ENCODE measurements around the gene PPP1R12C. TPM values are rescaled to one million over a fixed set of nuclear protein-coding genes. Genes with fewer than 3 reads are reported as not detected.

PPP1R12C gene
- total and polyA plus RNA-seq, 10 of the 15 experiments (the other 5 are each of a cell fraction or from before 2014, with no cell fraction given), result 1.4 to 84.7 (median 20.5) TPM

DNA sequence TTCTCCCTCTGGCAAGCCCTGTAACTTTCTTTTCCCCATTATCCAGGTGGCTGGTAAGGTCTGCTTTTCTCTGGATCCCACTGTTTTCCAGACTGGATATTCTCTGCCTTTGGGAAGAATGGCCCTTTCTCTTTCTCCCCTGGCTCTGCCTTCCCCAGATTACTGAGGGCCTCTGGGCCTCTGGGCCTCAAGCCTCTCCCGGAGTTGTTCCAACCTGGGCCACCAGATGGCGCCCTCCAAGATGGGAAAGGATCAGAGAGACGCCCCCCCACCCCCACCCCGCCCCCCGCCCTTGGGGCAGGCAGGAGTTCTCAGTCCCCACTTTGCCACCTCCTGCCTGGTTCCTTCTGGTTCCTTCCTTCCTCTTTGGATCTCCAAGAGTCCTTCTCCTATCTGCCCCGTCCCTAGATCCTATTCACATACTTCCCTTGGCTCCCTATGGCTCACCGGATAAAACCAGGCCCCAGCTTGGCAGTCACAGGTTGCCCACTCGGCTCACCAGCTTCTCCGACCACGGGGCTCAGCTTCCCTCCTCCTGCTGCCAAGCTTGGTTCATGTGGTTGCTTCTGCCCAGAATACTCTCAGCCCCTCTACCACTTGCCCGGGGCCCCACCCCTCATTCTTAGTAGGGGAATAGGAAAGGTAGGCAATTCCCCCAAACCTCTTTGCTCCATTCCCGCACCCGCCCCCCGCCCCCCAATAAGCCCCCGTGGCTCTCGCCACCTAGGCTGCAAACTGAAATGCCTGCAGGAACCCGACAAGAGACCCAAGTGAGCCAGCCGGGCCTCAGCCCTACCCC is 28.7 kb downstream of the PPP1R12C start (continued):
- TF ChIP-seq NFYA (IDR thresholded peaks at IDR 0.05; ENCODE audit: borderline replicate concordance, low read depth, low read length), result no peak

DNA sequence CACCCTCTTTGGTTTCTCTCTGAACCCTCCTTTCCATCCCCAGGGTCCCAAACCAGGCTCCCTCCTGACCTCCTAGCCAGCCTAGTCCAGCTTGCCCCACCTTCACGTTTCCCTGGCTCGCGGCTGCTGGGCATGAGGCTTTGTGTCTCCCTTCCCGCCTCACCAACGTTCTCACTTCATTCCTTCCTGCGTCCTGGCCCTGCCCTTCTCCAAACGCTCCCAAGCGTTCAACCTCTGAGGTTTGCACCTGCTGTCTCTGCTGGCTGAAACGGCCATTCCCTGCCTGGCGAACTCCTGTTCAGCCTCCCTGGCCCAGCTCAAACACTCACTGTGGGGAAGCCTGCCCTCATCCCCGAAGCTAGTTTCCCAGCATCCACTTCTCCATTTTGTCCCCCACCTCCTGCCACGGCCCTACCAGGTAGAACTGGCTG is 29.4 kb downstream of the PPP1R12C start:
- no peak overlapping the region for H3K4me2 ChIP-seq (ENCODE audit: control insufficient read depth, insufficient read depth)
- POLR2A ChIA-PET, result no interaction called here
- FAIRE-seq (no peak), DNase-seq (ENCODE audit: low read depth, low spot score) (no peak), ATAC-seq (no peak)
- no peak overlapping the region for H3K9ac ChIP-seq (ENCODE audit: control insufficient read depth, insufficient read depth, low read length)
- H3K79me2 ChIP-seq (ENCODE audit: control insufficient read depth, insufficient read depth, low read length), result no peaks in the 10 kb centered on the region
- no peak overlapping the region for H2AFZ ChIP-seq (ENCODE audit: control insufficient read depth, low read depth, low read length)
- SMC1A ChIA-PET (ENCODE audit: uncharacterized antibody, unreplicated experiment), result interaction anchor here (0.6 to 1.3 kb wide), 2 partner anchors 434 to 602 kb away, joined by 3 read pairs; no protein-coding TSS in a partner anchor
- intact Hi-C loops (cut with micrococcal nuclease; ENCODE audit: unreplicated experiment) (no loop called here), in situ Hi-C loops (cut with MboI) (no loop called here)
- no TSS peak for BruUV-seq (replicated peaks)
- H3K27ac ChIP-seq (ENCODE audit: control insufficient read depth, insufficient read depth), result no peak overlapping the region
- CTCF ChIA-PET, result interaction anchor here (0.6 to 3.2 kb wide), 16 partner anchors 11 to 718 kb away, joined by 3 to 18 read pairs (median 4); partner anchors contain the start of gene RDH13
- 0 out of 2 replicates have a peak, but pooled peaks cover 3% of the 10 kb centered on the region for H3K4me1 ChIP-seq (ENCODE audit: control insufficient read depth, insufficient read depth, low read length)
- no peaks in the 10 kb centered on the region for H3K9me3 ChIP-seq (replicated peaks; ENCODE audit: control insufficient read depth, insufficient read depth, low read length)
- RAD21 ChIA-PET (ENCODE audit: unreplicated experiment), result interaction anchor here (1.0 to 2.3 kb wide), 3 partner anchors 9 to 435 kb away, joined by 3 to 14 read pairs (median 3); no protein-coding TSS in a partner anchor
- 72% methylated on average over 12 of the region's 12 CpGs for WGBS (ENCODE audit: insufficient coverage, insufficient replicate concordance, low lambda C conversion rate, missing lambda C conversion rate)
- H4K20me1 ChIP-seq (ENCODE audit: control insufficient read depth, insufficient read depth), result no peaks in the 10 kb centered on the region
- no peak overlapping the region for H3K4me3 ChIP-seq
- peaks cover 0 to 7% of the 10 kb centered on the region in 2 experiments; a peak in 2 of 4 replicates for H3K27me3 ChIP-seq (replicated peaks in 1 of 2; ENCODE audit: control insufficient read depth in 2 of 2, insufficient read depth in 2 of 2, low read length in 1 of 2)
- no peaks in the 10 kb centered on the region; a peak in 2 of 4 replicates for H3K36me3 ChIP-seq (ENCODE audit: control insufficient read depth in 2 of 2, insufficient read depth in 2 of 2, low read length in 1 of 2)
- no peak for TF ChIP-seq CREB1 (IDR thresholded peaks at IDR 0.05; ENCODE audit: low read depth)
- TF ChIP-seq, protein P1, sequence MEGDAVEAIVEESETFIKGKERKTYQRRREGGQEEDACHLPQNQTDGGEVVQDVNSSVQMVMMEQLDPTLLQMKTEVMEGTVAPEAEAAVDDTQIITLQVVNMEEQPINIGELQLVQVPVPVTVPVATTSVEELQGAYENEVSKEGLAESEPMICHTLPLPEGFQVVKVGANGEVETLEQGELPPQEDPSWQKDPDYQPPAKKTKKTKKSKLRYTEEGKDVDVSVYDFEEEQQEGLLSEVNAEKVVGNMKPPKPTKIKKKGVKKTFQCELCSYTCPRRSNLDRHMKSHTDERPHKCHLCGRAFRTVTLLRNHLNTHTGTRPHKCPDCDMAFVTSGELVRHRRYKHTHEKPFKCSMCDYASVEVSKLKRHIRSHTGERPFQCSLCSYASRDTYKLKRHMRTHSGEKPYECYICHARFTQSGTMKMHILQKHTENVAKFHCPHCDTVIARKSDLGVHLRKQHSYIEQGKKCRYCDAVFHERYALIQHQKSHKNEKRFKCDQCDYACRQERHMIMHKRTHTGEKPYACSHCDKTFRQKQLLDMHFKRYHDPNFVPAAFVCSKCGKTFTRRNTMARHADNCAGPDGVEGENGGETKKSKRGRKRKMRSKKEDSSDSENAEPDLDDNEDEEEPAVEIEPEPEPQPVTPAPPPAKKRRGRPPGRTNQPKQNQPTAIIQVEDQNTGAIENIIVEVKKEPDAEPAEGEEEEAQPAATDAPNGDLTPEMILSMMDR (IDR thresholded peaks at IDR 0.05 in 2 of 3, conservative IDR thresholded peaks at IDR 0.05 in 1 of 3; ENCODE audit: control insufficient read depth in 2 of 3, extremely low read depth in 1 of 3, insufficient read depth in 1 of 3, low read depth in 3 of 3, low read length in 3 of 3), result no peak
- no peak for TF ChIP-seq EP300 (IDR thresholded peaks at IDR 0.05; ENCODE audit: borderline replicate concordance in 1 of 2, control insufficient read depth in 1 of 2, low read depth in 2 of 2, low read length in 2 of 2)
- no peak for TF ChIP-seq GATAD2B (conservative IDR thresholded peaks at IDR 0.05; ENCODE audit: low read depth)
- no peak for TF ChIP-seq MYB (IDR thresholded peaks at IDR 0.05; ENCODE audit: borderline replicate concordance, low read depth, low read length)
- no peak for TF ChIP-seq MTA2 (IDR thresholded peaks at IDR 0.05; ENCODE audit: low read depth)
- TF ChIP-seq, protein P2, sequence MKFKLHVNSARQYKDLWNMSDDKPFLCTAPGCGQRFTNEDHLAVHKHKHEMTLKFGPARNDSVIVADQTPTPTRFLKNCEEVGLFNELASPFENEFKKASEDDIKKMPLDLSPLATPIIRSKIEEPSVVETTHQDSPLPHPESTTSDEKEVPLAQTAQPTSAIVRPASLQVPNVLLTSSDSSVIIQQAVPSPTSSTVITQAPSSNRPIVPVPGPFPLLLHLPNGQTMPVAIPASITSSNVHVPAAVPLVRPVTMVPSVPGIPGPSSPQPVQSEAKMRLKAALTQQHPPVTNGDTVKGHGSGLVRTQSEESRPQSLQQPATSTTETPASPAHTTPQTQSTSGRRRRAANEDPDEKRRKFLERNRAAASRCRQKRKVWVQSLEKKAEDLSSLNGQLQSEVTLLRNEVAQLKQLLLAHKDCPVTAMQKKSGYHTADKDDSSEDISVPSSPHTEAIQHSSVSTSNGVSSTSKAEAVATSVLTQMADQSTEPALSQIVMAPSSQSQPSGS (IDR thresholded peaks at IDR 0.05; ENCODE audit: low read length), result no peak
- no peak for TF ChIP-seq ZNF384 (IDR thresholded peaks at IDR 0.05; ENCODE audit: borderline replicate concordance, low read depth, low read length)
- no peak for TF ChIP-seq MEF2B (IDR thresholded peaks at IDR 0.05; ENCODE audit: partially characterized antibody, poor library complexity, severe bottlenecking)
- TF ChIP-seq NRF1 (conservative IDR thresholded peaks at IDR 0.05; ENCODE audit: low read depth, low read length), result no peak
- no peak; the same call in 1 of the 2 replicates for TF ChIP-seq POLR2A (IDR thresholded peaks at IDR 0.05; ENCODE audit: low read depth, low read length)
- TF ChIP-seq BRCA1 (IDR thresholded peaks at IDR 0.05; ENCODE audit: low read depth, low read length), result no peak
